ENCODE measurements around the gene IL10RA.

IL10RA gene

DNA sequence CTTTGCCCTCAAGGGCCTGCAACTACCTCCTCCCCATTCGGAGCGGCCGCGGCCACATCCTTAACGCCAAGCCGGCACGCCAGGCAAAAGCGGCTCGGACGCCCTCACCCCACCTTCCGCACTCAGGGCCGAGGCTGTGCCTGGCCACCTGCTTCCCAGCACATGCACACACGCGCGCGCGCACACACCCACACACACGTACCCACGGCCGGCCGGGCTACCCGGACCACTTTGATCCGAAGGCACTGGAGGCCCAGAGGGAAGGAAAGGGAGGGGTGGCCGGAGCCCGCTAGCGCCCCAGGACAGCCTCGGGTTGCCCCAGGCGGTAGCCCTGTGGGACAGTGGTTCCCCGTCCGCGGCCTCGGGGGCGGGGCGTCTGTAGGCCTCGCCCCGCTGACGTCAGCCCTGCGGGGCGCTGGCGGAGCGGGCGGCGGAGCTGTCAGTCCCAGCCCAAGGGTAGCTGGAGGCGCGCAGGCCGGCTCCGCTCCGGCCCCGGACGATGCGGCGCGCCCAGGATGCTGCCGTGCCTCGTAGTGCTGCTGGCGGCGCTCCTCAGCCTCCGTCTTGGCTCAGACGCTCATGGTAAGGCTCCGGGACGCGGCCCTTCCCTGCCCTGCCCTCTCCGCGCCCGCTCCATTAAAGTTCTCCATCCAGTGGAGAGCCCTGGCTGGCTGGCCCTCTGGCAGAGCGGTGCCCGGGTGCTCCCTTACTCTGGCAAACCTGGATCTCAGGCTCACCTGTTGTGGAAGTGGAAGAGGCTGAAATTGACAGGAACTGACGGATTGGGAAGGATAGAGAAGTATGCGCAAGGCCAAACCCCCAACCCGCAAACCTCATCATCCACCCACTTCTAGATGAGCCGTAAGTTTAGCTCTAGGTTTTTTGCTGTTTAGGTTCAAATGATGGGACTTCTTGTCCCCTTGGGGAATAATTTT, at the start of gene IL10RA:
IL10RA (plus strand) TSS at position 442 of the 935 bp plus-strand sequence; CDS start at position 516, 74 bp downstream.
- H3K4me3 ChIP-seq (ENCODE audit: low read length in 2 of 2) = peak within 1 kb of the TSS; percentile 72 to 84
- peaks cover 5 to 9% of the 10 kb centered on the region in 2 donors for H3K4me1 ChIP-seq (ENCODE audit: control insufficient read depth in 2 of 2, insufficient read depth in 2 of 2, low read length in 2 of 2)
- H3K9ac ChIP-seq (ENCODE audit: low read depth in 1 of 2, low read length in 2 of 2) = peak within 1 kb of the TSS; percentile 79 to 84
- H3K36me3 ChIP-seq (ENCODE audit: control insufficient read depth in 2 of 2, insufficient read depth in 2 of 2, low read length in 2 of 2) = peaks cover 0 to 4% of the 10 kb centered on the region in 2 donors
- peak within 1 kb of the TSS; percentile 78 to 93 for H3K27ac ChIP-seq (ENCODE audit: low read depth in 2 of 2, low read length in 2 of 2)
- no peaks in the 10 kb centered on the region for H3K9me3 ChIP-seq (ENCODE audit: control insufficient read depth in 2 of 2, low read length in 2 of 2)
- H3K27me3 ChIP-seq (ENCODE audit: control insufficient read depth in 2 of 2, insufficient read depth in 2 of 2, low read length in 2 of 2) = peaks cover 0 to 2% of the 10 kb centered on the region in 2 donors

GRCh38 chr11:117936973-117937372, 49.2 kb upstream of the IL10RA start:
- Histone ChIP-seq H3K27ac (ENCODE audit: low read depth in 2 of 2, low read length in 2 of 2) (no peak overlapping the region), H3K9me3 (ENCODE audit: control insufficient read depth in 2 of 2, low read length in 2 of 2) (no peaks in the 10 kb centered on the region), H3K4me1 (ENCODE audit: control insufficient read depth in 2 of 2, insufficient read depth in 2 of 2, low read length in 2 of 2) (no peaks in the 10 kb centered on the region), H3K4me3 (ENCODE audit: low read length in 2 of 2) (no peak overlapping the region), H3K36me3 (ENCODE audit: control insufficient read depth in 2 of 2, insufficient read depth in 2 of 2, low read length in 2 of 2) (no peaks in the 10 kb centered on the region), H3K9ac (ENCODE audit: low read depth in 1 of 2, low read length in 2 of 2) (no peak overlapping the region), H3K27me3 (ENCODE audit: control insufficient read depth in 2 of 2, insufficient read depth in 2 of 2, low read length in 2 of 2) (no peaks in the 10 kb centered on the region)

GRCh38 chr11:117940736-117941135, 45.5 kb upstream of the IL10RA start:
- no peaks in the 10 kb centered on the region for H3K27me3 ChIP-seq (ENCODE audit: control insufficient read depth in 2 of 2, insufficient read depth in 2 of 2, low read length in 2 of 2)
- H3K36me3 ChIP-seq (ENCODE audit: control insufficient read depth in 2 of 2, insufficient read depth in 2 of 2, low read length in 2 of 2) = no peaks in the 10 kb centered on the region
- no peak overlapping the region for H3K27ac ChIP-seq (ENCODE audit: low read depth in 2 of 2, low read length in 2 of 2)
- no peak overlapping the region for H3K9ac ChIP-seq (ENCODE audit: low read depth in 1 of 2, low read length in 2 of 2)
- H3K4me3 ChIP-seq (ENCODE audit: low read length in 2 of 2) = no peak overlapping the region
- no peaks in the 10 kb centered on the region for H3K4me1 ChIP-seq (ENCODE audit: control insufficient read depth in 2 of 2, insufficient read depth in 2 of 2, low read length in 2 of 2)
- no peaks in the 10 kb centered on the region for H3K9me3 ChIP-seq (ENCODE audit: control insufficient read depth in 2 of 2, low read length in 2 of 2)

DNA sequence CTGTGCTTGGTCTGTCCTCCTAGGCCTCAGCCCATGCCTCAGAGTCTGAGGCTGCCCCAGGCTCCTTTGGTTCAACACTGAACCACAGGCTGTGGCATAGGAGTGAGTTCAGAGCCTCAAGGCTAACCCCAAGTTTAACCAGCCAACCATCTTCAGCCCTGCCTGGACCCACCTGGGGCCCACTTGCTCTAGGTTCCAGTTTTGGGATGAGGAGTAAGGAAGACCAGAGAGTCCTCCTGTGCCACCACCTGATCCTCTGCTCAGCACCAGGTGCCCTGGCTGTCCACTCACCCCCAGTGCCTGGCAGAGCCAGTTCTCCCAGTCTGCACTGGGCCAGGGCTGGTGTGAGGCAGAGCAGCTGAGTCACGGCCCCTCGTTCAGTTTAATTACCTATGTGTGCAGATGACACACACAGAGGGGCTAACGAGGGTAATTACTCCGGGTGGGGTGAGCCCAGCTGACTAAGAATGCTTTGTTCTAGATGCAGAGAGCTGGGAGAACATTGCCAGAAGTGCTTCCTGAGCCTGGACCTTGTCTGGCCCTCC, 45.0 kb upstream of the IL10RA start:
- H3K4me3 ChIP-seq (ENCODE audit: low read length in 2 of 2) = no peak overlapping the region
- H3K27ac ChIP-seq (ENCODE audit: low read depth in 2 of 2, low read length in 2 of 2) = no peak overlapping the region
- no peak overlapping the region for H3K9ac ChIP-seq (ENCODE audit: low read depth in 1 of 2, low read length in 2 of 2)
- no peaks in the 10 kb centered on the region for H3K36me3 ChIP-seq (ENCODE audit: control insufficient read depth in 2 of 2, insufficient read depth in 2 of 2, low read length in 2 of 2)
- no peaks in the 10 kb centered on the region for H3K9me3 ChIP-seq (ENCODE audit: control insufficient read depth in 2 of 2, low read length in 2 of 2)
- H3K4me1 ChIP-seq (ENCODE audit: control insufficient read depth in 2 of 2, insufficient read depth in 2 of 2, low read length in 2 of 2) = no peaks in the 10 kb centered on the region
- no peaks in the 10 kb centered on the region for H3K27me3 ChIP-seq (ENCODE audit: control insufficient read depth in 2 of 2, insufficient read depth in 2 of 2, low read length in 2 of 2)

- Histone ChIP-seq H3K9me3 (ENCODE audit: control insufficient read depth in 2 of 2, low read length in 2 of 2) (no peaks in the 10 kb centered on the region), H3K9ac (ENCODE audit: low read depth in 1 of 2, low read length in 2 of 2) (no peak overlapping the region), H3K27ac (ENCODE audit: low read depth in 2 of 2, low read length in 2 of 2) (no peak overlapping the region), H3K4me1 (ENCODE audit: control insufficient read depth in 2 of 2, insufficient read depth in 2 of 2, low read length in 2 of 2) (no peaks in the 10 kb centered on the region), H3K4me3 (ENCODE audit: low read length in 2 of 2) (no peak overlapping the region), H3K27me3 (ENCODE audit: control insufficient read depth in 2 of 2, insufficient read depth in 2 of 2, low read length in 2 of 2) (no peaks in the 10 kb centered on the region), H3K36me3 (ENCODE audit: control insufficient read depth in 2 of 2, insufficient read depth in 2 of 2, low read length in 2 of 2) (no peaks in the 10 kb centered on the region)
Measured at GRCh38 chr11:117941976-117942654, 44.1 kb upstream of the IL10RA start.

- Histone ChIP-seq H3K27me3 (ENCODE audit: control insufficient read depth in 2 of 2, insufficient read depth in 2 of 2, low read length in 2 of 2) (no peaks in the 10 kb centered on the region), H3K36me3 (ENCODE audit: control insufficient read depth in 2 of 2, insufficient read depth in 2 of 2, low read length in 2 of 2) (no peaks in the 10 kb centered on the region), H3K9me3 (ENCODE audit: control insufficient read depth in 2 of 2, low read length in 2 of 2) (no peaks in the 10 kb centered on the region), H3K9ac (ENCODE audit: low read depth in 1 of 2, low read length in 2 of 2) (no peak overlapping the region), H3K4me1 (ENCODE audit: control insufficient read depth in 2 of 2, insufficient read depth in 2 of 2, low read length in 2 of 2) (peaks cover 0 to 2% of the 10 kb centered on the region in 2 donors), H3K4me3 (ENCODE audit: low read length in 2 of 2) (no peak overlapping the region), H3K27ac (ENCODE audit: low read depth in 2 of 2, low read length in 2 of 2) (no peak overlapping the region)
Measured at GRCh38 chr11:117944554-117944953, 41.6 kb upstream of the IL10RA start.

DNA sequence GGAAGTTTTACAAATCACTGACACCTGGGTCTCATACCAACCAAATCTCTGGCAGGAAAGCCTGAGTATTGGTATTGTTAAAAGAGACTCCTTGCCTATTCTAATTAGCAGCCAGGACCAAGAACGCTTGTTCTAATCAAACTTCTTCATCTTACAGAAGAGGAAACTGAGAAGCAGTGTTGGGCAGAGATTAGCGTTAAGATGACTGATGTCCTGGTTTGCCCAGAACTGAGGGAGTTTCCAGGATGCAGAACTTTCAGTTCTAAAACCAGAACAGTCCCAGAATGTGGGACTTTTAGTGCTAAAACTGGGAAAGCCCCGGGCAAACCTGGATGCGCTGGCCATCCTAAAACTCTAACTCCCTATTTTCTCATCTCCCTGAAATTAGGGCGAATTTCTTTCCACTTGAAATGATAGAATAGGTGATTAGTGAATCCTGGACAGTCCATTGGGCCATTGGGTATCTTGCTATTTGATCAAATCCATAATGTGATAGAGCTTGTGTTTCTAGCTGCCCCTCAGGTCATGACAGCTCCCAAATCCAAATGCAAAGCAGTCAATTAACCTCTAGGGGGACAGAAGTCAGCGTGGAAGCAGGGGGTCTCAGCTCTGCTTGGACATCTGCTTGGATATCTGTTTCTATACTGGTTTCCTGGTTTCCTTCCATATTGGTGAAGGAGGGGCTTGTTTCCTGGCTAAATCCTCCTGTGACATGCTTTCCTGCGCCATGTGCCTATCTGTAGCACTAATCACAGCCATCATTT, 41.0 kb upstream of the IL10RA start:
- H3K4me3 ChIP-seq (ENCODE audit: low read length in 2 of 2) = no peak overlapping the region
- no peak overlapping the region for H3K27ac ChIP-seq (ENCODE audit: low read depth in 2 of 2, low read length in 2 of 2)
- H3K27me3 ChIP-seq (ENCODE audit: control insufficient read depth in 2 of 2, insufficient read depth in 2 of 2, low read length in 2 of 2) = no peaks in the 10 kb centered on the region
- H3K4me1 ChIP-seq (ENCODE audit: control insufficient read depth in 2 of 2, insufficient read depth in 2 of 2, low read length in 2 of 2) = peaks cover 0 to 3% of the 10 kb centered on the region in 2 donors
- H3K9me3 ChIP-seq (ENCODE audit: control insufficient read depth in 2 of 2, low read length in 2 of 2) = no peaks in the 10 kb centered on the region
- no peak overlapping the region for H3K9ac ChIP-seq (ENCODE audit: low read depth in 1 of 2, low read length in 2 of 2)
- H3K36me3 ChIP-seq (ENCODE audit: control insufficient read depth in 2 of 2, insufficient read depth in 2 of 2, low read length in 2 of 2) = no peaks in the 10 kb centered on the region

DNA sequence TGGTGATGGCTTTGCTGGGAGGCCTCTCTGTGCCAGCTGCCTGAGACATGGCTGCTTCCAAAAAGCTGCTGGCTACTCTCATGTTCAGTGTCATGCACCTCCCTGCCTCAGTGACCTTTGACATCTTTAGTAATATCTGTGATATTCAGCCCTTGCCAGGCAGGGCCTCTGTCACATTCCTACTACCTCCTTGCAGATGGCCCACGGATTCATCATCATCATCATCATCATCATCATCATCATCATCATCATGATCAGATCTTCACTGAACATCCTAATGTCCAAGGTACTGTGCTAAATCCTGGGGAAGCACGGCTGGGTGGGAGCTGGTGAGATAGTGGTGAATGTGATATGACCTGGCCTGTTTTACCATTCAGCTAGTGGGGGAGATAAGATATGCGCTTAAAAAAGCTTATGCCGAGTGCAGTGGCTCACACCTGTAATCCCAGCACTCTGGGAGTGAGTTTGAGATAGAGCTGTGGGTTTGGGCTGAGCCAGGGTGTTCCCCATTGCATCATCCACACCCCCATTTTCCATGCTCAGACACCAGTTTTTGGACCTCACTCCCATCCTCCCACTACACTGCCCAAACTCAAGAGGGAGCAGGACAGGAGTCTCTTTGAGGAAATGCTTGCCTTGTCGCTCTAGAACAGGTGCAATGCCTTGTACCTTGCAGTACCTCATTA, 39.9 kb upstream of the IL10RA start:
- peaks cover 3 to 10% of the 10 kb centered on the region in 2 donors for H3K4me1 ChIP-seq (ENCODE audit: control insufficient read depth in 2 of 2, insufficient read depth in 2 of 2, low read length in 2 of 2)
- no peak overlapping the region for H3K9ac ChIP-seq (ENCODE audit: low read depth in 1 of 2, low read length in 2 of 2)
- H3K36me3 ChIP-seq (ENCODE audit: control insufficient read depth in 2 of 2, insufficient read depth in 2 of 2, low read length in 2 of 2) = no peaks in the 10 kb centered on the region
- H3K27me3 ChIP-seq (ENCODE audit: control insufficient read depth in 2 of 2, insufficient read depth in 2 of 2, low read length in 2 of 2) = no peaks in the 10 kb centered on the region
- H3K27ac ChIP-seq (ENCODE audit: low read depth in 2 of 2, low read length in 2 of 2) = no peak overlapping the region
- no peaks in the 10 kb centered on the region for H3K9me3 ChIP-seq (ENCODE audit: control insufficient read depth in 2 of 2, low read length in 2 of 2)
- H3K4me3 ChIP-seq (ENCODE audit: low read length in 2 of 2) = no peak overlapping the region

GRCh38 chr11:117946842-117947526, 39.2 kb upstream of the IL10RA start:
- Histone ChIP-seq H3K27ac (ENCODE audit: low read depth in 2 of 2, low read length in 2 of 2) (no peak overlapping the region), H3K4me3 (ENCODE audit: low read length in 2 of 2) (no peak overlapping the region), H3K27me3 (ENCODE audit: control insufficient read depth in 2 of 2, insufficient read depth in 2 of 2, low read length in 2 of 2) (no peaks in the 10 kb centered on the region), H3K9me3 (ENCODE audit: control insufficient read depth in 2 of 2, low read length in 2 of 2) (no peaks in the 10 kb centered on the region), H3K36me3 (ENCODE audit: control insufficient read depth in 2 of 2, insufficient read depth in 2 of 2, low read length in 2 of 2) (no peaks in the 10 kb centered on the region), H3K9ac (ENCODE audit: low read depth in 1 of 2, low read length in 2 of 2) (no peak overlapping the region), H3K4me1 (ENCODE audit: control insufficient read depth in 2 of 2, insufficient read depth in 2 of 2, low read length in 2 of 2) (peaks cover 3 to 13% of the 10 kb centered on the region in 2 donors)

Measured in mucosa of rectum (tissue), 2 donors.